ENCODE measurements around the gene CST9. TPM values are rescaled to one million over a fixed set of nuclear protein-coding genes. Genes with fewer than 3 reads are reported as not detected.
"Not testable (repeated sequence)": the region's sequence is repeated elsewhere in the genome, so short reads cannot be mapped to it uniquely, and the experiment has no call there.

Gene CST9
- polyA plus RNA-seq, 1 donor: not detected

DNA sequence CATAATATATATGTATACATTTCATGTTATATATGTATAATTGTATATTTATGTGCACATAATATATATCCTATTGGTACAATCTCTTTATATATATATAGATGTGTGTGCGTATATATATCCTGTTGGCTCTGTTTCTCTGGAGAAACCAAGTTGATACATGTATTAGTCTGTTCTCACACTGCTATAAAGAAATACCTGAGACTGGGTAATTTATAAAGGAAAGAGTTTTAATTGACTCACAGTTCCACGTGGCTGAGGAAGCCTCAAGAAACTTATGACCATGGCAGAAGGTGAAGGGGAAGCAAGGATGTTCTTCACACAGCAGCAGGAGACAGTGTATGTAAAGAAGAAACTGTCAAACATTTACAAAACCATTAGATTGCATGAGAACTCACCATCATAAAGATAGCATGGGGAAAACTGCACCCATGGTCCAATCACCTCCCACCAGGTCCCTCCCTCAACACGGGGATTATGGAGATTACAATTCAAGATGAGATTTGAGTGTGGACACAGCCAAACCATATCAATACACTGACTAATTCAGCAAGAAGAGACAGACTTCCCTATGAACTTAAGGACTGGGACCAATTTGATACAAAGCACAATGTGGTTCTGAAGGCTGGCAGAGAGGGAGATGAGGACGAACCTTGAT is 18.1 kb upstream of the CST9 start:
- DNase-seq: peak; percentile 48 to 75
- H3K27ac ChIP-seq (ENCODE audit: low read length): peak overlapping the region; percentile 68
- H3K4me1 ChIP-seq (ENCODE audit: control insufficient read depth, insufficient read depth, low read length): peaks cover 21% of the 10 kb centered on the region

DNA sequence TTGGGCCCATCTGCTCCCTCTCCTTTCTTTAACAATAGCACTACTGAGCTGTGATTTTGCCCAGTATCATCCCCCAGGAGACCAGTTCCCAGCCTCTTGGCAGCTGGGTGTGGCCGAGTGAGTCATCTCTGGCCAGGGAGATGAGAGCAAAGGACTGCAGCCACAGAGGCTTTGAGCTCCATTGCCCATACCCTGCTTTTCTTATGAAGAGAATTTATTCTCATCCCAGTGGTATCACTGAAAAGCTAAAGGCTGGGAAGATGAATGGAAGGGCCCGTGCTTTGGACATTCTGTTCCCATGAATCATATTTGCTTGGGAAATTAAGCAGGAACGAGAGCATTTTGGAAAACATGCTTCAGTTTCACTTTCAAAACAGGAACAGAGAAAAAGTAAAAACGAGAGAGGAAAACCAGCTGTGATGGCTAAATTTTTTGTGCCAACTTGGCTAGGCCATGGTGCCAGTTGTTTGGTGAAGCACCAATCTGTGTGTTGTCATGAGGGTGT is 17.2 kb upstream of the CST9 start:
- H3K9me3 ChIP-seq (ENCODE audit: control insufficient read depth, low read depth, low read length): no peaks in the 10 kb centered on the region
- no peak overlapping the region for H3K4me3 ChIP-seq (ENCODE audit: low read length)
- H3K27ac ChIP-seq (ENCODE audit: low read length): peak overlapping the region; percentile 68
- DNase-seq: peak; percentile 56 to 78
- H3K4me1 ChIP-seq (ENCODE audit: control insufficient read depth, insufficient read depth, low read length): peaks cover 15% of the 10 kb centered on the region
- 20% methylated on average over 2 of the region's 4 CpGs for WGBS (ENCODE audit: insufficient coverage, low lambda C conversion rate)
- no peaks in the 10 kb centered on the region for H3K27me3 ChIP-seq (ENCODE audit: control insufficient read depth, insufficient read depth, low read length)
- no peaks in the 10 kb centered on the region for H3K36me3 ChIP-seq (ENCODE audit: control insufficient read depth, insufficient read depth, low read length)

More for the DNA sequence above, 18.1 kb upstream of the CST9 start:
- Histone ChIP-seq H3K4me3 (ENCODE audit: low read length) (no peak overlapping the region), H3K36me3 (ENCODE audit: control insufficient read depth, insufficient read depth, low read length) (no peaks in the 10 kb centered on the region), H3K9me3 (ENCODE audit: control insufficient read depth, low read depth, low read length) (no peaks in the 10 kb centered on the region), H3K27me3 (ENCODE audit: control insufficient read depth, insufficient read depth, low read length) (no peaks in the 10 kb centered on the region)
- WGBS (ENCODE audit: insufficient coverage, low lambda C conversion rate): no CpG with 5 or more reads among the region's 4 CpGs

DNA sequence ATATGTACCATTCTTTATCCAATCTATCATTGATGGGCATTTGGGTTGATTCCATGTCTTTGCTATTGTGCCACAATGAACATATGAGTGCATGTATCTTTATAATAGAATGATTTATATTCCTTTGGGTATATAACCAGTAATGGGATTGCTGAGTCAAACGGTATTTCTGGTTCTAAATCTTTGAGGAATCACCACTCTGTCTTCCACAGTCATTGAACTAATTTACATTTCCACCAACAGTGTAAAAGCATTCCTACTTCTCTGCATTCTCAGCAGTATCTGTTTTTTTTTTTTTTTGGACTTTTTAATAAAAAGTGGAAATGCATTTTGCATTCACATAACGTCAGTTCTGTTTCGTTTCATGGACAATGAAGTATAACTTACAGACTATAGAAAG is 16.7 kb upstream of the CST9 start:
- H3K4me3 ChIP-seq (ENCODE audit: low read length); H3K36me3 ChIP-seq (ENCODE audit: control insufficient read depth, insufficient read depth, low read length); DNase-seq; H3K27me3 ChIP-seq (ENCODE audit: control insufficient read depth, insufficient read depth, low read length); H3K9me3 ChIP-seq (ENCODE audit: control insufficient read depth, low read depth, low read length): not testable (repeated sequence)
- WGBS (ENCODE audit: insufficient coverage, low lambda C conversion rate): no CpG with 5 or more reads among the region's 3 CpGs
- H3K27ac ChIP-seq (ENCODE audit: low read length): peak overlapping the region; percentile 68
- peaks cover 15% of the 10 kb centered on the region for H3K4me1 ChIP-seq (ENCODE audit: control insufficient read depth, insufficient read depth, low read length)

DNA sequence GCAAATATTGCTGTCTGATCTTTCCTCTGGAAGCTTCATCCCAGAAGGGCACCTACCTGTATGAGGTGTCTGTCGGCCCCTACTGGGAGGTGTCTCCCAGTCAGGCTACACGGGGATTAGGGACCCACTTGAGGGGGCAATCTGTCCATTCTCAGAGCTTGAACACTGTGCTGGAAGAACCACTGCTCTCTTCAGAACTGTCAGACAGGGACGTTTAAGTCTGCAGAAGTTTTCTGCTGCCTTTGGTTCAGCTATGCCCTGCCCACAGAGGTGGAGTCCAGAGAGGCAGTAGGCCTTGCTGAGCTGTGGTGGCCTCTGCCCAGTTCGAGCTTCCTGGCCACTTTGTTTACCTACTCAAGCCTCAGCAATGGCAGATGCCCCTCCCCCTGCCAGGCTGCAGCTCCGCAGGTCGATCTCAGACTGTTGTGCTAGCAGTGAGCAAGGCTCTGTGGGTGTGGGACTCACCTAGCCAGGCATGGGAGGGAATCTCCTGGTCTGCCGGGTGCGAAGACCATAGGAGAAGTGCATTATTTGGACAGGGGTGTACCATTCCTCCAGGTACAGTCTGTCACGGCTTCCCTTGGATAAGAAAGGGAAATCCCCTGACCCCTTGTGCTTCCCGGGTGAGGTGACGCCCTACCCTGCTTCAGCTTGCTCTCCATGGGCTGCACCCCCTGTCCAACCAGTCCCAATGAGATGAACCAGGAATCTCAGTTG is 15.1 kb upstream of the CST9 start:
- not testable (repeated sequence) for H3K27ac ChIP-seq (ENCODE audit: low read length); H3K4me3 ChIP-seq (ENCODE audit: low read length); H3K27me3 ChIP-seq (ENCODE audit: control insufficient read depth, insufficient read depth, low read length); H3K36me3 ChIP-seq (ENCODE audit: control insufficient read depth, insufficient read depth, low read length); H3K9me3 ChIP-seq (ENCODE audit: control insufficient read depth, low read depth, low read length); H3K4me1 ChIP-seq (ENCODE audit: control insufficient read depth, insufficient read depth, low read length)
- DNase-seq: peak in 1 of 2 donors; percentile 24
- WGBS (ENCODE audit: insufficient coverage, low lambda C conversion rate): no CpG with 5 or more reads among the region's 11 CpGs

DNA sequence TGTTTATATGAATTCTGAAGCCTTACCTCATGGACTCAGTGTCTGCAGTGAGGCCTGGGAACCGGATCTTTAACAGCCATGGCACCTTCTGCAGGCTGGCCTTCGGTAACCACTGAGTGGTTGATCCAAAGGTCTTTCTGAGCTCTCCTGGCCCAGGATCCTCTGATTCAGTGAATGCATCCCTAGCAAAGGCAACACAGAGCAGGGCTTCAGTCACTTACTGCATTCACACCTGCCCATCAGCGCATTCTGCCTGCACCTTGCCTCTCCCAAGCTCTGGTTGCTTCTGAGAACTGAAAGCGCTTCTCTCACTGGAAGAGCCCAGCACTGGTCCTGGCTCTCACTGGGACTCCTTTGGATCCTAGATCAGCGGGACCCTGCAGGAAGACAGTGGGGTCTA is 8.4 kb upstream of the CST9 start:
- Histone ChIP-seq H3K36me3 (ENCODE audit: control insufficient read depth, insufficient read depth, low read length) (no peaks in the 10 kb centered on the region), H3K9me3 (ENCODE audit: control insufficient read depth, low read depth, low read length) (no peaks in the 10 kb centered on the region), H3K27ac (ENCODE audit: low read length) (no peak overlapping the region), H3K27me3 (ENCODE audit: control insufficient read depth, insufficient read depth, low read length) (no peaks in the 10 kb centered on the region), H3K4me3 (ENCODE audit: low read length) (no peak overlapping the region), H3K4me1 (ENCODE audit: control insufficient read depth, insufficient read depth, low read length) (no peaks in the 10 kb centered on the region)
- no peak for DNase-seq
- no CpG with 5 or more reads among the region's 5 CpGs for WGBS (ENCODE audit: insufficient coverage, low lambda C conversion rate)

DNA sequence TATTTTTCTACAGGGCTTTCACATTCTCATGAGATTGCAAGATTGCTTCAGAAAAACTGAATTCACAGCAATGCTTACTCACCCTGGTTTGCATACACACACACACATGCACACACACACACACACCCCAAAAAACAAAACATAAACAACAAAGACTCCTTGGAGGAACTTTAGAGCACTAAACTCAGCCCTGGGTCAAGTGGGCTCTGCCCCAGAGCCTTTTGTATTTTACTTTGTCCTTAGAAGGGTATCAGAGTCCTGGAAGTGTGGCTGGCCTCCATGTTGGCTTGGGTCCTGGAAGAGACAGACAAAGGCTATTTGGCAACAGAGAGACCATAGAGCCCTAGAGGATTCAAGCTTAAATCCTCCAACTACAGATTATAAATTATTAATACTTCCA is 8.0 kb upstream of the CST9 start:
- Histone ChIP-seq H3K36me3 (ENCODE audit: control insufficient read depth, insufficient read depth, low read length) (no peaks in the 10 kb centered on the region), H3K9me3 (ENCODE audit: control insufficient read depth, low read depth, low read length) (no peaks in the 10 kb centered on the region), H3K27ac (ENCODE audit: low read length) (no peak overlapping the region), H3K27me3 (ENCODE audit: control insufficient read depth, insufficient read depth, low read length) (no peaks in the 10 kb centered on the region), H3K4me3 (ENCODE audit: low read length) (no peak overlapping the region), H3K4me1 (ENCODE audit: control insufficient read depth, insufficient read depth, low read length) (no peaks in the 10 kb centered on the region)
- no peak for DNase-seq

DNA sequence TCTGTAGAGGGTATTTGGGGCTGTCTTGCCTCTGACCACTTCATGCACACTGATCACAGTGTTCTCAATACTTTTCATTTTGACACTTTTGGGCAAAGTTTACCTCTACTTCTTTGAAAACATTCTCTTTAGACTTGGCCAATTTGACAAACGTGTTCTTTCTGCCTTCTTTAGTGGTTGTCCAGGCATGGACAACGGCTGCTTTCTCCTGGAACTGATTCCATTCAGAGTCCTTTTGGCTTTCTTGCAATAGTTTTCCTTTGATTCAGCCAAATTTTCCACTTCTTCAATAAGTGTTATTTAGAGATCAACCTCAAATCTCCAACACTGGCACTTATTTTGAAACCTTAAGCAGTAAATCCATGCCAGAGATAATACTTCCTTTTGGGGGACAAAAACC is 6.7 kb upstream of the CST9 start:
- H3K9me3 ChIP-seq (ENCODE audit: control insufficient read depth, low read depth, low read length): no peaks in the 10 kb centered on the region
- no peaks in the 10 kb centered on the region for H3K36me3 ChIP-seq (ENCODE audit: control insufficient read depth, insufficient read depth, low read length)
- DNase-seq: no peak
- no peak overlapping the region for H3K4me3 ChIP-seq (ENCODE audit: low read length)
- no peak overlapping the region for H3K27ac ChIP-seq (ENCODE audit: low read length)
- no CpG with 5 or more reads among the region's 2 CpGs for WGBS (ENCODE audit: insufficient coverage, low lambda C conversion rate)
- no peaks in the 10 kb centered on the region for H3K27me3 ChIP-seq (ENCODE audit: control insufficient read depth, insufficient read depth, low read length)
- no peaks in the 10 kb centered on the region for H3K4me1 ChIP-seq (ENCODE audit: control insufficient read depth, insufficient read depth, low read length)

DNA sequence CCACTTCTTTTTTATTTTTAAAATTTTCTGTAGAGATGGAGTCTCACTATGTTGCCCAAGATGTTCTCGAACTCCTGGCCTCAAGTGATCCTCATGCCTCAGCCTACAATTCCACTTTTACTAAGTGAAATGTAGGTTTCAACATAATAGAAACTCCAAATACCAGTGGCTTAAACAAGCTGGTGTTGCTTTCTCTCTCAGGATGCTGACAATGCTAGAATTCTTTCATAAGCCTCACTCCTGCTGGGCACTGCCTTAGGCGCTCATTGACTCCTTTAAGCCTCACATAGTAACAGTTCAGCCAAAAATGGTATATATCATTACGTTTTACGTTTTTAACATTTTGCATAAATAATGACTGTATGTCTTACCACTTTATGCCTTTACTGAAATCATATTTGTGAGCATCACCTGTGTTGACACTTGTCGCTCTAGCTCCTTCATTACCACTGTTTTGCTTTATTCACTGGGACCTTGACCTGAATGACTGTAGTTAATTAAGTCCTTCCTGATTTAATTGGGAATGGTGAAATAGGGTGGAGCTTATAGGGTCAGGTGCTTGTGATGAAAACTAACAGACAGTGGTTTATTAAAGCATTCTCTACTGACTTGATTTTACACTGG is 3.9 kb upstream of the CST9 start:
- H3K4me1 ChIP-seq (ENCODE audit: control insufficient read depth, insufficient read depth, low read length): no peaks in the 10 kb centered on the region
- no peak for DNase-seq
- no peaks in the 10 kb centered on the region for H3K27me3 ChIP-seq (ENCODE audit: control insufficient read depth, insufficient read depth, low read length)
- no peak overlapping the region for H3K4me3 ChIP-seq (ENCODE audit: low read length)
- no peaks in the 10 kb centered on the region for H3K9me3 ChIP-seq (ENCODE audit: control insufficient read depth, low read depth, low read length)
- WGBS (ENCODE audit: insufficient coverage, low lambda C conversion rate): 100% methylated on average over 1 of the region's 5 CpGs
- no peak overlapping the region for H3K27ac ChIP-seq (ENCODE audit: low read length)
- no peaks in the 10 kb centered on the region for H3K36me3 ChIP-seq (ENCODE audit: control insufficient read depth, insufficient read depth, low read length)

DNA sequence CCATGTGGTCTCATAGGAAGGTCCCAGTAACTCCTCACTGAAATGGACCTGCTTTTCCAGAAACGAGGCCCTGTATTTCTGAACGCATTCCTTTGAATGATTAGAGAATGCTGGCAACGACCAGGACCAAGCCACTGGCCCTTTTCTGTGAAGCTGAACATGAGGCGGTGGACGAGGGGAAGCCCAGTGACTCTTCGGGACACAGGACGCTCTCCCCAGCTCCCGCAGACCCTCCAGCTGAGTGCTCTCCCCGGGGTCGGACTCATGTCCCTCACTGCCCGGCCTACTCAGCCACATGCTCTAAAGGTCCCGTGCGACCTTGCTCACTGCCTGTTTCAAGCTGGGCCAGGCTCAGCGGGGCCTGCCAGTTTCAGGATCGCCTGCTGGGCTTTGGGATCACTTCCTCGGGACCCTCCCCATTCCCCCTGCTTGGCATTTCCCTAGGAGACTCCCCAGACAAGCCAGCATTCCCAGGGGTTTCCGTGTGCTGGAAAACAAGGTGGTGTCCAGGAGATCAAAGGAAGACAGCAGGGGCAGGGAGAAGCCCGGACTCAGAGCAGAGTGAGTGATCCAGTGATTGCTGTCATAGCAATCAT is 2.6 kb upstream of the CST9 start:
- no CpG with 5 or more reads among the region's 18 CpGs for WGBS (ENCODE audit: insufficient coverage, low lambda C conversion rate)
- no peak overlapping the region for H3K27ac ChIP-seq (ENCODE audit: low read length)
- no peaks in the 10 kb centered on the region for H3K27me3 ChIP-seq (ENCODE audit: control insufficient read depth, insufficient read depth, low read length)
- H3K36me3 ChIP-seq (ENCODE audit: control insufficient read depth, insufficient read depth, low read length): no peaks in the 10 kb centered on the region
- H3K4me3 ChIP-seq (ENCODE audit: low read length): no peak overlapping the region
- DNase-seq: no peak
- no peaks in the 10 kb centered on the region for H3K4me1 ChIP-seq (ENCODE audit: control insufficient read depth, insufficient read depth, low read length)
- no peaks in the 10 kb centered on the region for H3K9me3 ChIP-seq (ENCODE audit: control insufficient read depth, low read depth, low read length)

DNA sequence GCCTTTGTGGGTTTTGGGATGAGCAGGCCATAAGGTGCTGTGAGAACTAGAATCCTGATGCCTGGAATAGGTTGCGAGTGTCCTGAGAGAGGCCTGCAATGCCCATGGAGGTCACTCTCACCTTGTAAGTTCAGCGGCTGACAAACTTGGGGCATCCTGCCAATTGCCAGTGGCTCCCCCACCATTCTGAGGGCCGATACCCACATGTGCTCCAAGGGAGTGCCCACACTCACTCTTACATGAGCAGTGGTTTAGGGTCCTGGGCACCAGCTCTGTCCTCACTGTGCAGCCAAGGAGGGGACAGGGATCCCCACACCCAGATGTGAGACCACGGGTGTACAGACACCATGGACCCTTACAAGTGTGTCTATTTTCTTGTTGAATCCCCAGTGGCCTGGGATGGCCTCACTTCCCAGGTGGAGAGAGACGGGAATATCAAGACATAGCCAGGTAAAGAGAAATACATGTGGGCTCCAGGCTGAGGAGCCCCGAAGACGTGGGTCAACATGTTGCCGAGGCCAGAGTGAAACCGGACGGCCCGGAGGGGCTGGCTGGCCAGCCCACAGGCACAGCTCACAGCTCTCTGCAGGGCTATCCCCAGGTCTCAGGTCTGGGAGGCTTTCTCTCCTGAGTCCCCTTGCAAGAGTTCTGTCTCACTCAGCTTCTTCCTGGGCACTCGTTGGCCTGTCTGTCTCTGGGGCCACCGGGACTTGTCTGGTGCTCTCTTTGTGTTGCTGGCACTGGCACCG is 2.0 kb upstream of the CST9 start:
- Histone ChIP-seq H3K4me1 (ENCODE audit: control insufficient read depth, insufficient read depth, low read length) (no peaks in the 10 kb centered on the region), H3K27ac (ENCODE audit: low read length) (no peak overlapping the region), H3K4me3 (ENCODE audit: low read length) (no peak overlapping the region), H3K27me3 (ENCODE audit: control insufficient read depth, insufficient read depth, low read length) (no peaks in the 10 kb centered on the region), H3K36me3 (ENCODE audit: control insufficient read depth, insufficient read depth, low read length) (no peaks in the 10 kb centered on the region), H3K9me3 (ENCODE audit: control insufficient read depth, low read depth, low read length) (no peaks in the 10 kb centered on the region)
- no CpG with 5 or more reads among the region's 14 CpGs for WGBS (ENCODE audit: insufficient coverage, low lambda C conversion rate)
- DNase-seq: no peak

Measured in large intestine (tissue), 3 donors.